HEK293T (cell line): ENCODE measurements around the gene SLC66A1.
"Not testable (repeated sequence)": the region's sequence is repeated elsewhere in the genome, so short reads cannot be mapped to it uniquely, and the experiment has no call there.

Source experiments
- CTCF ChIA-PET: fragments of 350-600 bp; formaldehyde crosslinking; extraction: SDS; loops from one replicate; lab custom pipeline; 2021; ENCODE audit warnings: antibody characterized with exemption, inconsistent platforms; lab: Yijun Ruan, JAX
- POLR2A ChIA-PET: fragments of 350-600 bp; formaldehyde crosslinking; extraction: SDS; loops from one replicate; lab custom pipeline; 2020; ENCODE audit warnings: antibody characterized with exemption, inconsistent platforms; lab: Yijun Ruan, JAX
- DNase-seq: peaks from one replicate; pipeline ENCODE4 v3.0.0; 2012; ENCODE audit warnings: mixed read lengths; ENCODE audit errors: extremely low spot score
- ARNT ChIP-seq: fragments of 450-650 bp; IDR thresholded peaks from 2 replicates; pipeline ENCODE4 v1.6.1; 2017; ENCODE audit warnings: mild to moderate bottlenecking
- BHLHE40 ChIP-seq: fragments of 450-650 bp; IDR thresholded peaks from 2 replicates; pipeline ENCODE4 v1.6.1; 2016; ENCODE audit warnings: mild to moderate bottlenecking, moderate library complexity, borderline replicate concordance
- CTBP1 ChIP-seq: fragments of 450-650 bp; IDR thresholded peaks from 2 replicates; pipeline ENCODE4 v1.6.1; 2016; ENCODE audit warnings: borderline replicate concordance
- ELF4 ChIP-seq: fragments of 450-650 bp; IDR thresholded peaks from 2 replicates; pipeline ENCODE4 v1.6.1; 2017; ENCODE audit warnings: antibody characterized with exemption
- FOXA1 ChIP-seq: fragments of 450-650 bp; IDR thresholded peaks from 2 replicates; pipeline ENCODE4 v1.6.1; 2016; ENCODE audit warnings: mild to moderate bottlenecking
- FOXK2 ChIP-seq: fragments of 450-650 bp; IDR thresholded peaks from 2 replicates; pipeline ENCODE4 v1.6.1; 2016; ENCODE audit warnings: mild to moderate bottlenecking
- FOXM1 ChIP-seq: fragments of 450-650 bp; IDR thresholded peaks from 2 replicates; pipeline ENCODE4 v1.6.1; 2017; ENCODE audit warnings: mild to moderate bottlenecking, borderline replicate concordance
- HDGF ChIP-seq: fragments of 450-650 bp; IDR thresholded peaks from 2 replicates; pipeline ENCODE4 v1.6.1; 2017; ENCODE audit warnings: antibody characterized with exemption, borderline replicate concordance
- L3MBTL2 ChIP-seq: fragments of 450-650 bp; conservative IDR thresholded peaks from 2 replicates; pipeline ENCODE4 v1.6.1; 2016; ENCODE audit warnings: mild to moderate bottlenecking
- LEF1 ChIP-seq: fragments of 450-650 bp; IDR thresholded peaks from 2 replicates; pipeline ENCODE4 v1.6.1; 2017; ENCODE audit warnings: mild to moderate bottlenecking, borderline replicate concordance
- NFRKB ChIP-seq: fragments of 450-650 bp; IDR thresholded peaks from 2 replicates; pipeline ENCODE4 v1.6.1; 2016; ENCODE audit warnings: mild to moderate bottlenecking, moderate library complexity
- PKNOX1 ChIP-seq: fragments of 450-650 bp; IDR thresholded peaks from 2 replicates; pipeline ENCODE4 v1.6.1; 2016
- SP1 ChIP-seq: fragments of 450-650 bp; IDR thresholded peaks from 2 replicates; pipeline ENCODE4 v1.6.1; 2017
- SUZ12 ChIP-seq: fragments of 450-650 bp; IDR thresholded peaks from 2 replicates; pipeline ENCODE4 v1.6.1; 2016; ENCODE audit warnings: mild to moderate bottlenecking
- TARDBP ChIP-seq: fragments of 450-650 bp; IDR thresholded peaks from 2 replicates; pipeline ENCODE4 v1.6.1; 2016
- ZNF384 ChIP-seq: fragments of 450-650 bp; IDR thresholded peaks from 2 replicates; pipeline ENCODE4 v1.6.1; 2016

Gene SLC66A1

GRCh38 chr1:19311931-19312781, at the start of gene SLC66A1, which contains the start of gene AKR7A2:
Gene SLC66A1, plus strand, starts transcription at chr1:19312326. Its CDS starts 5,352 bp downstream, at chr1:19317678.
Gene AKR7A2, minus strand, starts transcription at chr1:19312144. Its CDS starts 20 bp downstream, at chr1:19312124.
- DNase-seq, result peak; percentile 99
- TF ChIP-seq ARNT (no peak), L3MBTL2 (peak; percentile 68), LEF1 (peak; percentile 54; the same call in 1 of the 2 replicates), FOXM1 (0 out of 2 replicates have a peak, but pooled peaks have one; percentile 15)
- POLR2A ChIA-PET, result interaction anchor here (1.0 to 2.6 kb wide), 4 partner anchors 10 to 43 kb away, joined by 3 to 12 read pairs (median 6); no protein-coding TSS in a partner anchor
- CTCF ChIA-PET, result interaction anchor here (0.7 kb wide), 1 partner anchor 347 kb away, joined by 3 read pairs; no protein-coding TSS in a partner anchor

- TF ChIP-seq TARDBP (no peak), LEF1 (no peak), FOXM1 (no peak), L3MBTL2 (no peak), SP1 (no peak), ARNT (no peak), ELF4 (no peak)
- ChIA-PET CTCF (no interaction called here), POLR2A (interaction anchor here (2.9 kb wide), 1 partner anchor 11 kb away, joined by 12 read pairs; the partner anchor contains the start of genes EMC1 and MRTO4)
- DNase-seq, result no peak
Measured at GRCh38 chr1:19262744-19263143, 49.4 kb upstream of the SLC66A1 start.

GRCh38 chr1:19268445-19268844, 43.7 kb upstream of the SLC66A1 start:
- no peak for TF ChIP-seq SP1
- no peak for TF ChIP-seq BHLHE40
- TF ChIP-seq PKNOX1, result no peak
- no peak for TF ChIP-seq TARDBP
- no peak for TF ChIP-seq FOXA1
- no peak for TF ChIP-seq LEF1
- no peak for TF ChIP-seq CTBP1
- no peak for TF ChIP-seq FOXK2
- no peak for TF ChIP-seq NFRKB
- TF ChIP-seq L3MBTL2, result no peak
- TF ChIP-seq ZNF384, result no peak
- no peak for TF ChIP-seq ARNT
- TF ChIP-seq SUZ12, result no peak
- no peak for TF ChIP-seq ELF4
- ChIA-PET CTCF (interaction anchor here (1.1 kb wide), 1 partner anchor 382 kb away, joined by 4 read pairs; no protein-coding TSS in a partner anchor), POLR2A (no interaction called here)
- DNase-seq, result no peak

GRCh38 chr1:19269427-19270342, 42.4 kb upstream of the SLC66A1 start:
- CTCF ChIA-PET, result interaction anchor here (1.1 kb wide), 1 partner anchor 381 kb away, joined by 4 read pairs; no protein-coding TSS in a partner anchor
- POLR2A ChIA-PET, result interaction anchor here (0.9 kb wide), 1 partner anchor 42 kb away, joined by 3 read pairs; the partner anchor contains the start of genes AKR7A2 and SLC66A1
- not testable (repeated sequence) for DNase-seq

GRCh38 chr1:19270343-19270730, 41.8 kb upstream of the SLC66A1 start:
- POLR2A ChIA-PET, CTCF ChIA-PET, DNase-seq: not testable (repeated sequence)

GRCh38 chr1:19272064-19272463, 40.1 kb upstream of the SLC66A1 start:
- CTCF ChIA-PET, result no interaction called here
- no peak for TF ChIP-seq L3MBTL2
- POLR2A ChIA-PET, result interaction anchor here (0.9 kb wide), 1 partner anchor 38 kb away, joined by 3 read pairs; no protein-coding TSS in a partner anchor
- DNase-seq, result no peak

- ChIA-PET CTCF (no interaction called here), POLR2A (no interaction called here)
- TF ChIP-seq SUZ12 (no peak), SP1 (no peak), FOXM1 (no peak), HDGF (no peak), FOXA1 (no peak), L3MBTL2 (no peak), FOXK2 (no peak), BHLHE40 (no peak), PKNOX1 (no peak), ZNF384 (no peak), LEF1 (no peak), TARDBP (no peak), ARNT (no peak), ELF4 (no peak), NFRKB (no peak), CTBP1 (no peak)
- DNase-seq, result no peak
Measured at GRCh38 chr1:19273106-19273843, 38.9 kb upstream of the SLC66A1 start.

GRCh38 chr1:19273844-19274531, 38.1 kb upstream of the SLC66A1 start:
- CTCF ChIA-PET, POLR2A ChIA-PET, DNase-seq: not testable (repeated sequence)
